Calu3 (cell line): ENCODE results near the gene IRX4. TPM values are rescaled to one million over a fixed set of nuclear protein-coding genes. Genes with fewer than 3 reads are reported as not detected.

Experiments used
- BruUV-seq: library from RNA; stranded (reverse); fragments of 400-500 nt; replicated peaks from 2 replicates; lab custom pipeline; 2021; lab: Mats Ljungman, UMichigan
- CTCF ChIA-PET: fragments of 300-600 bp; sonication (Branson Sonifier 250); formaldehyde crosslinking; loops from one replicate; lab custom pipeline; 2022; ENCODE audit warnings: antibody characterized with exemption; lab: Charles Lee
- DNase-seq: peaks from one replicate; pipeline ENCODE4 v3.0.0; 2022
- H3K27ac Mint-ChIP-seq: one replicate; pipeline ENCODE4 v1.8.0; 2022; ENCODE audit warnings: mixed read lengths; ENCODE audit not compliant: unreplicated experiment
- H3K27me3 Mint-ChIP-seq: one replicate; pipeline ENCODE4 v1.8.0; 2022; ENCODE audit warnings: mixed read lengths; ENCODE audit not compliant: unreplicated experiment
- H3K36me3 Mint-ChIP-seq: one replicate; pipeline ENCODE4 v1.8.0; 2022; ENCODE audit warnings: mild to moderate bottlenecking, moderate library complexity, mixed read lengths; ENCODE audit not compliant: insufficient read depth, unreplicated experiment
- H3K4me1 Mint-ChIP-seq: one replicate; pipeline ENCODE4 v1.8.0; 2022; ENCODE audit warnings: mild to moderate bottlenecking, low read depth, mixed read lengths; ENCODE audit not compliant: unreplicated experiment
- H3K4me3 Mint-ChIP-seq: one replicate; pipeline ENCODE4 v1.8.0; 2022; ENCODE audit warnings: mild to moderate bottlenecking, low read depth, moderate library complexity, mixed read lengths; ENCODE audit not compliant: unreplicated experiment
- H3K9me3 Mint-ChIP-seq: one replicate; pipeline ENCODE4 v1.8.0; 2022; ENCODE audit warnings: low read depth, mixed read lengths; ENCODE audit not compliant: unreplicated experiment
- CTCF ChIP-seq: fragments of 200-600 bp; IDR thresholded peaks from one replicate; pipeline ENCODE4 v1.8.0; 2022; ENCODE audit warnings: antibody characterized with exemption; ENCODE audit not compliant: unreplicated experiment
- intact Hi-C: fragments of 100-400 bp; cut with micrococcal nuclease; formaldehyde crosslinking; loops from one replicate; pipeline ENCODE4 v1.10.0; 2022; ENCODE audit not compliant: unreplicated experiment
- total RNA-seq: library from RNA; stranded (reverse); gene quantifications from 2 replicates; pipeline ENCODE4 v1.2.3, GENCODE V29; 2022

The IRX4 gene
- total RNA-seq, 1 experiment from 2014 or later, result not detected

GRCh38 chr5:1901061-1901460, 18.3 kb upstream of the IRX4 start:
- intact Hi-C loops, result no loop called here
- Mint-ChIP-seq H3K4me1 (no peaks in the 10 kb centered on the region), H3K4me3 (no peak overlapping the region), H3K9me3 (no peaks in the 10 kb centered on the region), H3K27ac (no peak overlapping the region), H3K27me3 (peaks cover 82% of the 10 kb centered on the region), H3K36me3 (no peaks in the 10 kb centered on the region)
- BruUV-seq, result no TSS peak
- TF ChIP-seq CTCF, result no peak
- DNase-seq, result no peak
- CTCF ChIA-PET, result no interaction called here

- no peaks in the 10 kb centered on the region for H3K36me3 Mint-ChIP-seq
- no TSS peak for BruUV-seq
- H3K4me1 Mint-ChIP-seq, result no peaks in the 10 kb centered on the region
- no peak overlapping the region for H3K4me3 Mint-ChIP-seq
- TF ChIP-seq CTCF, result no peak
- intact Hi-C loops, result no loop called here
- CTCF ChIA-PET, result no interaction called here
- DNase-seq, result no peak
- H3K9me3 Mint-ChIP-seq, result no peaks in the 10 kb centered on the region
- H3K27ac Mint-ChIP-seq, result no peak overlapping the region
- peaks cover 91% of the 10 kb centered on the region for H3K27me3 Mint-ChIP-seq
Measured at GRCh38 chr5:1899201-1899600, 16.5 kb upstream of the IRX4 start.

GRCh38 chr5:1897816-1898450, 15.2 kb upstream of the IRX4 start:
- no TSS peak for BruUV-seq
- no peak for DNase-seq
- no peak for TF ChIP-seq CTCF
- Mint-ChIP-seq H3K9me3 (no peaks in the 10 kb centered on the region), H3K4me1 (no peaks in the 10 kb centered on the region), H3K4me3 (no peak overlapping the region), H3K27me3 (peaks cover 91% of the 10 kb centered on the region), H3K36me3 (no peaks in the 10 kb centered on the region), H3K27ac (no peak overlapping the region)
- CTCF ChIA-PET, result no interaction called here
- intact Hi-C loops, result no loop called here

GRCh38 chr5:1897386-1897785, 14.7 kb upstream of the IRX4 start:
- intact Hi-C loops, result no loop called here
- Mint-ChIP-seq H3K4me1 (no peaks in the 10 kb centered on the region), H3K4me3 (no peak overlapping the region), H3K9me3 (no peaks in the 10 kb centered on the region), H3K27me3 (peaks cover 91% of the 10 kb centered on the region), H3K36me3 (no peaks in the 10 kb centered on the region), H3K27ac (no peak overlapping the region)
- no peak for DNase-seq
- BruUV-seq, result no TSS peak
- CTCF ChIA-PET, result no interaction called here
- TF ChIP-seq CTCF, result no peak
